ES-I3 (cell line): ENCODE results near the gene ARMH3.

Source experiments
- H3K36me3 ChIP-seq: 2 replicates; pipeline ENCODE4 v1.6.1; 2013; ENCODE audit warnings: mild to moderate bottlenecking, low read length, control low read depth, moderate library complexity; ENCODE audit not compliant: insufficient read depth
- H3K4me1 ChIP-seq: 2 replicates; pipeline ENCODE4 v1.6.1; 2013; ENCODE audit warnings: mild to moderate bottlenecking, control low read depth, low read length; ENCODE audit not compliant: insufficient read depth
- H3K9ac ChIP-seq: 2 replicates; pipeline ENCODE4 v1.6.1; 2013; ENCODE audit warnings: low read depth, mild to moderate bottlenecking, low read length, moderate library complexity
- H3K9me3 ChIP-seq: 2 replicates; pipeline ENCODE4 v1.6.1; 2013; ENCODE audit warnings: mild to moderate bottlenecking, low read length, moderate library complexity; ENCODE audit not compliant: control insufficient read depth, insufficient read depth

Gene ARMH3

DNA sequence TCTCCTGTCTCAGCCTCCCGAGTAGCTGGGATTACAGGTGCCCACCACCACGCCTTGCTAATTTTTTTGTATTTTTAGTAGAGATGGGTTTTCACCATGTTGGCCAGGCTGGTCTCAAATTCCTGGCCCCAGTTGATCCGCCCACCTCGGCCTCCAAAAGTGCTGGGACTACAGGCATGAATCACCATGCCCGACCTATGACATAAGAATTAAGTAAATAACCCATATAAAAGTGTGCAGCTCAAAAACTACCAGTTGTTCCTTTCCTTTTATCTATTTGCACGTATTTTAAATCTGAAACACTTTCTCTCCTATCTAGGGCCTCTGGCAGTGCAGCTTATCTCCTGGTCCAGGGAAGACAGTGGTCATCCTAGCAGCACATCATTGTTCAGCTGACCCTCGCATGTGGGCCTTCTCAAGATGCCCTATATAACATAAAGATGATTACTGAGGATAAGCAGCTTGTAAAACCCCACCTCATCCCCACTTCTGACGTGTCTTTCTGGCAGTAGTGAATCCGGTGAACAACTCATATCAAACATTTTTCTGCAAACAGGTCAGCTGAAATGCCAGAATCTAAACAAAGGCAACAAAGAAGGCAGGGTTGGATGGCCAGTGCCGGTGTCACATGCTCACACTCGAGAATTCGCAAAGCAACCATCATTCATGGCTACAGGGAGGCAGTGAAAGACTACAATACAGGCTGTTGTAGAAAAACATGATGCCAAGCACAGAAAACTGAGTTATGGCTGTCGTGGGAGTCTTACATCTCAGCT lies 176.3 kb downstream of the ARMH3 start:
- no peaks in the 10 kb centered on the region for H3K4me1 ChIP-seq
- no peaks in the 10 kb centered on the region for H3K36me3 ChIP-seq
- H3K9ac ChIP-seq = no peak overlapping the region
- H3K9me3 ChIP-seq = no peaks in the 10 kb centered on the region

DNA sequence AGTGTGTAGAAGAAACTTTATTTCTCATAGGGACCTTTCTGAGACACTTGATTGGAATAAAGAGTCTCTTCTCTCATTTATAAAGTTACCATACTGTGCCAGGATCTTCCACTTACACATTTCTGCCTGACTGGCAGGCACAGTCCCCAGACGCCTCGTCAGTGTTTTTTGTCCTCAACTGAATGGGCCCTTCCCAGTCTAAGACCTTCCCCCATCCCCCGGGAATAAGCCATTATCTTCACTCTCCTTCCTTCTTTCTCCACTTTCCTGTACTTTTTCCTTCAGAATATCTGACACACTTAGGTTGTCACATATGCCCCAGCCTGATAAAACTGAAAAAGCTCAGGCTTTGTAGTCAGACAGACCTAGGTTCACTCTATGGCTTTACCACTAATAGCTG lies 177.1 kb downstream of the ARMH3 start:
- Histone ChIP-seq H3K4me1 (no peaks in the 10 kb centered on the region), H3K36me3 (no peaks in the 10 kb centered on the region), H3K9me3 (no peaks in the 10 kb centered on the region), H3K9ac (no peak overlapping the region)

DNA sequence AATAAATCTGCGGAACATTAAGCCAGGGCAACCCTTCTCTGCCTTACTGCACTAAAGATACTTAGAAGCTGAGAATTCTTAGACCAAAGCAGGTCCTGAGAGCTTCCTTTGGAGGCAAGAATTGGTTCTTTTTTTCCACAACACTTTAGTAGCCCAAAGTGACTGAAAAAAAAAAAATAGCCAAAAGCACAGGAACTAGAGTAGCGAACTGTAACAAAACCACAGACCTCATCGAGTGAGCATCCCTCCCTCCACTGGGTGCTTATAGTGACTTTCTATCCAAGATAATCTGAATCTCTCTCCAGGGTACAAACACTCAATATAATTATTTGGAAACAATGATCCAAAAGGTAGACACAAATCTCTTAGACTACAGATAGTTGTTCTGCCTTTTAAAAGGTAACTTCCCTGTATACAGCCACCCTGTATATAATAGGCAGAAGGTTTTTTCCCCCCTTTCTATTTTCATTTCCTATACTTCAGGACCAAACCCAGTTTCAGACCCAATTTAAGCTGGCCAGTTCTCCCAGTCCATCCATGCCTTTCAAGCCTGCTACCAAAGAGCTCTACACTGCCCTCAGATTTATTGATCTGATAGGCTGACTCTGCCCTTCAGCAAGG lies 180.8 kb downstream of the ARMH3 start:
- Histone ChIP-seq H3K9me3 (no peaks in the 10 kb centered on the region), H3K4me1 (no peaks in the 10 kb centered on the region), H3K36me3 (no peaks in the 10 kb centered on the region), H3K9ac (no peak overlapping the region)

DNA sequence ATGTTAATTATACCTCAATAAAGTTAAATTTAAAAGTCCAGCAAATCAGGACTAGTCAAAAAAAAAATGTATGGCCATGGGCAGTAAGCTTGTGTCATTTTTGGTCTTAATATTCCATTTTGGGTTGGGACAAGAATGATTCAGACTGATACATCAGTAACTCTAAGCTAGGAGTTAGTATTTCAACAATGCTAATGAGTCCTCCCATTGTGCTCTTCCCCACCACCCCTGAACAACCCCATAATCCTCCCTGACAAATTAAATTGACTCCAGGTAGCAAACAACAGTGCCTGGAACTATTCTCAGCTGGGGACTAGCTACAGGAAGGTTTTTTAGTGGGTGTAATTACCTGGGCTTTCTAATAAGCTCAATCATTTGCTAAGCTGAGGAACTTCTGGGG lies 181.7 kb downstream of the ARMH3 start:
- no peaks in the 10 kb centered on the region for H3K36me3 ChIP-seq
- no peaks in the 10 kb centered on the region for H3K4me1 ChIP-seq
- no peak overlapping the region for H3K9ac ChIP-seq
- no peaks in the 10 kb centered on the region for H3K9me3 ChIP-seq

DNA sequence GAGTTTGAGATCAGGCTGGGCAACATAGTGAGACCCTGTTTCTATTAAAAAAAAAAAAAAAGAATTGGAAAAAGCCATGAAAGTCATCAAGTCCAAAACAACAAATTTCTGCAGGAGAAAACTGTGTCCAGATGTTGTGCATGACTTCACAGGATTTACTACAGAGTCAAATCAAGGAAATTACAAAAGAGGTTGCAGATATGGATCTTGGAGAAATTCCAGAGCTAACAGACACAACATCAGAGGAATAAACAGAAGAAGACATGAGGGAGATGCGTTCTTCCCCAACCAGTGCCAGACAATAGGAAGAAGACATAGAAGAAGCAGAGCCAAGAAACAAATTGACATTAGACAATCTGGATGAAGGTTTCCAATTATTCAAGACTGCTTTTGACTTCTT lies 188.0 kb downstream of the ARMH3 start:
- H3K36me3 ChIP-seq = no peaks in the 10 kb centered on the region
- no peak overlapping the region for H3K9ac ChIP-seq
- no peaks in the 10 kb centered on the region for H3K9me3 ChIP-seq
- no peaks in the 10 kb centered on the region for H3K4me1 ChIP-seq

DNA sequence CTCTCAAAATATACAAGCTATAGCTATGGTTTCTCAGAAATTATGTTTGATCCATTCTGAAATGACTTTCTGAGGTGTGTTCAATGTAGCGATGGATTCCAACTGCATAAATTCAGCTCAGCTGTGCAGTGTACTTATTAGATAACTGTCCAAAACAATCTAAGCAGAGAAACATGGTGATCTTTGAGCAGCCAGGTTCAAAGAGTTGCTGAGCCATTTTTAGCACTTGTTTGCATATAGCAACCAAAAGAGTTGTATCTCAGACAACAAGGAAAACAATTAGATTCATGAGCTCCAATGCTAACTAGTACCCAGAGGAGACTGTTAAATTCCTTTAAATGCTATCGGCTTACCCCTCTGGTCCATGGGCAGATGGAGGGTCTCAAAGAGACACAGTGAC lies 196.4 kb downstream of the ARMH3 start:
- Histone ChIP-seq H3K9ac (no peak overlapping the region), H3K36me3 (no peaks in the 10 kb centered on the region), H3K4me1 (no peaks in the 10 kb centered on the region), H3K9me3 (peaks cover 7% of the 10 kb centered on the region)

DNA sequence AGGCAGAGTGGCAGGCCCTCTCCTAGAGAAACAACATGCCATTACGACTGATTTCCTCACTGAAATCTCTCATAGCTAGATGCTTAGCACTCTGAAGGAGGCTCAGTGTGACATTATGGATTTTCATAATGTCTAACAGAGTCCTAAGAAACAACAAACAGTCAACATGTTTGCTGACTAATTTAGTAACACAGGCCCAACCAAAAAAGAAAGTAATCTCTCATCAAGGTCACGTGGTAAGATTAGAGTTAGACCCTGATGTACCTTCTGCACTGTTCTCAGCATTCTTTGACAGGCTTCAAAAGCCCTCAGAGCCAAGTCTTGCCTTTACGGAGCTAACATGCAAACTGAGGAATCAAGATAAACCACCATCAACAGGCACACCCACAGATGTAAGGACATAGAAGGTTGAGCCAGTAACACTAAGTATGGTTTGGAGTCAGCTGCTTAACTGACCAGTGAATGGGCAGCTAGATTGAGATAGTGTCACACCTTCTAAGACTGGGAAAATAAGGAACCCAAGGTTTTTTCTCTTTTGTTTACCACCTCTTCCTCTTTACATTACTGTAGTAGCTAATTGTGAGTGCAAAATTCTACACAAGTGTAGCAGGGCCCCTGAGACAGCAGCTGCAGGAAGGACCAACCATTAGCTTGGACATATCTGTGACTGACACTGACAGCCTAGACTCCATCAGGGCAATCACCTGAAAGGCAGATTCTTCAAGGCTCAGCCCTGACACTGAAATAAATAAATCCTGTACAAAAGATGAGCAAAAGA lies 197.1 kb downstream of the ARMH3 start:
- Histone ChIP-seq H3K9ac (no peak overlapping the region), H3K9me3 (peaks cover 7% of the 10 kb centered on the region), H3K36me3 (no peaks in the 10 kb centered on the region), H3K4me1 (no peaks in the 10 kb centered on the region)

DNA sequence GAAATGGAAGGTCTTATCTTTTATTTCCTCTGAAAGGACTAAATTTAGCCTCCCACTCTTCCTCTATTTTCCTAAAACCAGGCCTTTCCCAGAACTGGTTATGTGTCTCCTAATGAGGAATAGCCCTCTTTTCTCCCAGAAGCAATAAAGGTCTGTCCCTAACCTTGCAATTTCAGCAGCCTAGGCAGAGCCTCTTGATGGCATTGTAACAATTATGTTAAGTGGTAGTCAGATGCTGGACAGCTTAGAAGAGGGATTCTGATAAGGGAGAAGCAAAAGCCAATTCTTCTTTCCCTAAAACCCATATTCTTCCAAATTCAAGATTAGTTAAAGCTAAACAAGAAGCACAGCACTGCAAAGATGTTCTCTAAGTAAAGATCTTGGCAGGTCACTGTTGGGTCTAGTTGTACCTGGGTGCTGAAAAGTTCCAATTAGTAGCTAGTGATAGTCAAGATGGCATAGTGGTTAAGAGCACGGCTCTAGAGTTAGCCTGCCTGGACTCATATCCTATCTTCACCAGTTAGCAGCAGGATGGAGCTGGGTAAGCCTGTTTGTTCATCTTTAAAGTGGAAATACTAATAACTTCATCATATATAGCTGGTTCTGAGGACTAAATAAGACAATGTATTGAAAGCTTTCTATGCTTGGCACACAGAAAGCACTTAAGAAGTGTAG lies 198.0 kb downstream of the ARMH3 start:
- Histone ChIP-seq H3K9me3 (peaks cover 7% of the 10 kb centered on the region), H3K9ac (no peak overlapping the region), H3K36me3 (no peaks in the 10 kb centered on the region), H3K4me1 (no peaks in the 10 kb centered on the region)

DNA sequence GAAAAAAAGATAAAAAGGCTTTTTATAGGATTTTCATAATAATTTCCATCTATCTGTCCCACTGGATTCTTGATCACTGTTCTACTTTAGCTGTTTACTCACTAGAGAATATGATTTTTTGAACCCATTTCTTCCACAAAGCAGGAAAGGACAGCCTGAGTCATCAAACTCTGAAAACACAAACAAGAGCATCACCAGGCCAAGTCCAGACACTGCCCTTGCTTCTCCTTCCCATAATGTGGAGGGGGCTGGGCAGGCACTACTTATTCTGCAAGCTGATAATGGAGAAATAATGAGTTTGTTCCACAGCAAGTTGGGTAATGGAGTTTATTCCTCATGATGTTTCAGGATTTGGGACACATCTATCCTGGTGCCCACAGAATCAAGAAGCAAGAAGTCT lies 199.3 kb downstream of the ARMH3 start:
- Histone ChIP-seq H3K9me3 (peaks cover 7% of the 10 kb centered on the region), H3K9ac (no peak overlapping the region), H3K4me1 (no peaks in the 10 kb centered on the region), H3K36me3 (no peaks in the 10 kb centered on the region)

DNA sequence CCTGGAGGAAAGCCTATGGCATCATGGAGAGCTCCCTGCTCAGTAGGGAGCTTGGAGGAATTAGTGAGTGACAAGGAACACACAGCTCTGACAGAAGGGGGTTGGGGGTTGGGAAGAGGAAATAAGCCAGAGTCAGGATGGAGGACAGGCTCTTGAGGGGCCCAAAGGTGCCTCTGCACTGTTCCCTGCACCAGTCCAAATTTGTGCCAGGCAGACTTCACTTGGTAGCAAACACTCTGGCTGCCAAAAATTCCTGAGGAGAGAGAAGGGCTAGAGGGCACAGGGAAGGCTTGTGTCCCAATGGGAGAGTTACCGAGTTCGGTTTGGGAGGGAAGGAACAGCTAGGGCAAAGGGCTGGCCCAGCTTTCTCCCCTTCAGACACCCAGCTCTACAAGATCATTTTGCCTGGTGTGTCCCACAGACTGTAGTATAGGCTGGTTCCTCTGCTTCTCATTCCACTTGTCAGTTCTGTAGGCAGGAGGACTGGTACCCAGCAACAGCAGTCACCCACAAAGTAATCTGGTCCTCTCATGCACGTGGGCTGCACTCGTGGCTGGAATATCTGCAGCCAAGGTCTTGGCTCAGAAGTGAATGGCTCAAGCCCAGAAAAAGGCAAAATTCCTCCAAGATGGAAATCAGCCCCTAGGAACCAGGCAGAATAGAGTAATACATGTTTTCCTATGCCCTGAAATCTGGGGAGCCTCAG lies 204.4 kb downstream of the ARMH3 start:
- Histone ChIP-seq H3K36me3 (no peaks in the 10 kb centered on the region), H3K4me1 (peaks cover 10% of the 10 kb centered on the region; the same call in 1 of the 2 replicates), H3K9ac (no peak overlapping the region), H3K9me3 (0 out of 2 replicates have a peak, but pooled peaks cover 2% of the 10 kb centered on the region)

DNA sequence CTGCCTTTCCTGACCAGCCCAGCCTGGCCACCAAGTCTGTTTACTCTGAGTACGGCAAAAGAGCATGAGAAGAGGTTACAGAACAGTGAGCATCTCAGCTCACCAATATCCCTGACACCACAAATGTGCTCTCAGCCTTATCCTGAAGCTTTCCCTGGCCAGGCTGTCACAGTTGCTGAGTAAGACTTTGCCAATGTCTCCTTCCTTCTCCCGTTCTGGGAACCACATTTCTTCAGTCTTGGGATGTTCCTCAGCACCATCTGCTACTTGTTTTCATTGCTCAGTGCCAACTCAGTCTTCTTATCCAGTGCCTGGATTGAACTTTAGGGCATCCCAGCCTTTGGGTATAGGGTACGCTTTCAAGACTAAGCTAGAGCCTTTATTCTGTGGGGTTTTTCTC lies 205.2 kb downstream of the ARMH3 start:
- H3K4me1 ChIP-seq = peaks cover 10% of the 10 kb centered on the region; the same call in 1 of the 2 replicates
- H3K9me3 ChIP-seq = no peaks in the 10 kb centered on the region
- H3K9ac ChIP-seq = no peak overlapping the region
- H3K36me3 ChIP-seq = no peaks in the 10 kb centered on the region

DNA sequence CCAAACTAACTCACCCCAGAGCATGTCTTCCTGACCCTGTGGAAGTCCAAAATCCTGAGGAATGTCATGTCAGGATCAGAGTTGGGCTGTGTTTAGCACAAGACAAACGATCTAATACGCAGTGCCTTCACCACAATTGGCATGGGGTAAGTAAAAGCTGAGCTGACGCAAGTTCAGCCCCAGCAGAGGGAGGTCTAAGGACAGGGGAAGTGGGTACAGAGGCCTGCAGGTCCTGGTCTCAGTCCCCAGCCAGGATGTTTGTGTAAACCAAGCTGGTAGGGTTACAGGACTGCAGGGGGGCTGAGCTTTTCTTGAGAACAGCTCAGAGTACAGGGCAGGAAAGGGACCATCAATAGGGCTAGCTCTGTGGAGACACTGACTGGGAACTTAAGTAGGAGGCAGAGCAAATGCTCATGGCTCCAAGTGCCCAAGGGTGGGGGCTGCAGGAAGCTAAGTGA lies 207.1 kb downstream of the ARMH3 start:
- no peaks in the 10 kb centered on the region for H3K36me3 ChIP-seq
- peaks cover 16% of the 10 kb centered on the region; the same call in 1 of the 2 replicates for H3K4me1 ChIP-seq
- no peak overlapping the region for H3K9ac ChIP-seq
- no peaks in the 10 kb centered on the region for H3K9me3 ChIP-seq

DNA sequence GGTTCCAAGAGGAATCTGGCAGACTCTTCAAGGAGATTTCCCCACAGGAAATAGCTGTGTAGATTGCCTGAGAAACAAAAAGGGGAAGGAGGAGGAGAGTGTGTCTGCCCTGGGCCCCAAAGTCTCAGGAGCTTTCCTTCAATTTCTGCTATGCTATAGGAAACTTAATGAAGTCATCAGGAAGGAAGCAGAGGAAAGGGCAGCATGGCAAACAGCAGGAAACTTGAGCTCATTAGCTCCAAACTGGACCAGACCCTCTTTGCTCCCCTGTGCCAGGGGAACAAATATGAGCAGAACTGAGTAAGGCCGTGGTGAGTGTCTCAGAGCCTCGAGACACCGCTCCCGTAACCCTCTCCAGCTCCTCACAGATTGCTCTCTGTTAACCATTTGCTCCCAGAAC lies 207.6 kb downstream of the ARMH3 start:
- Histone ChIP-seq H3K9me3 (no peaks in the 10 kb centered on the region), H3K4me1 (peaks cover 16% of the 10 kb centered on the region; the same call in 1 of the 2 replicates), H3K9ac (no peak overlapping the region), H3K36me3 (no peaks in the 10 kb centered on the region)

DNA sequence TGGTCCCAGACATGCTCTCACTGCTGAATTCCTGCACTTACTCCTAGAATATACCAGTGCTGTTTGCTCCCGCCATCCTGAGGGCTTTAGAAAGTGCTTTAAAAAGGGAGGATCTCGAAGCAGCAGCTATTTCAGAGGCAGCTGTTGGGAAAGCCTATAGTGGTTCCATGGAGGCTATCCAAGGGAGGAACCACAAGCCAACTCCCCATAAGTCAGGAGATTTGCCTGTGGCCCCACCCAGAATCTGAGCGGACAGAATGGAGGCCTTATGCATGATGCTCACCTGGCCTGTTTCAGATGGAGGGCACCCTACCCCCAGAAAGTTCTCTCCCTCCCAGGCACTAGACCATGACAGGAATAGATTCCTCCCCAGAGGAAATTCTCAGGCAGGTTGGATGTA lies 210.1 kb downstream of the ARMH3 start:
- H3K4me1 ChIP-seq = peaks cover 16% of the 10 kb centered on the region; the same call in 1 of the 2 replicates
- no peaks in the 10 kb centered on the region for H3K36me3 ChIP-seq
- no peaks in the 10 kb centered on the region for H3K9me3 ChIP-seq
- no peak overlapping the region for H3K9ac ChIP-seq
